Keratinocyte (primary cell): ENCODE data around the gene RAB3IL1. TPM values are rescaled to one million over a fixed set of nuclear protein-coding genes. Genes with fewer than 3 reads are reported as not detected.

ENCODE experiments used
- DNase-seq: peaks from one replicate; pipeline ENCODE4 v3.0.0-alpha.2; 2011; ENCODE audit warnings: low read depth, missing footprints, low spot score
- FAIRE-seq: peaks from 2 replicates; lab custom pipeline; 2011; peaks lifted over from hg19 to GRCh38; lab: Jason Lieb, UNC
- H2AFZ ChIP-seq: 2 replicates; pipeline ENCODE4 v1.6.0; 2012; ENCODE audit warnings: low read length, control low read depth, inconsistent platforms; ENCODE audit not compliant: control insufficient read depth
- H3K27ac ChIP-seq: 2 replicates; pipeline ENCODE4 v1.5.1; 2011; ENCODE audit warnings: low read length; ENCODE audit not compliant: control insufficient read depth, insufficient read depth
- H3K27me3 ChIP-seq: 3 replicates; pipeline ENCODE4 v1.6.0; 2011; ENCODE audit warnings: low read length; ENCODE audit not compliant: control insufficient read depth, insufficient read depth; ENCODE audit errors: extremely low read depth
- H3K36me3 ChIP-seq, 2 experiments: 2 replicates in 1 of 2; 3 replicates in 1 of 2; pipeline ENCODE4 v1.5.1; 2011; ENCODE audit warnings: low read length in 2 of 2, mild to moderate bottlenecking in 1 of 2; ENCODE audit not compliant: control insufficient read depth in 2 of 2, insufficient read depth in 2 of 2; ENCODE audit errors: extremely low read depth in 1 of 2
- H3K4me1 ChIP-seq: 3 replicates; pipeline ENCODE4 v1.5.1; 2011; ENCODE audit warnings: low read length; ENCODE audit not compliant: control insufficient read depth, insufficient read depth; ENCODE audit errors: extremely low read depth
- H3K4me2 ChIP-seq: 3 replicates; pipeline ENCODE4 v1.6.0; 2011; ENCODE audit warnings: low read depth, low read length; ENCODE audit not compliant: control insufficient read depth, insufficient read depth; ENCODE audit errors: extremely low read depth
- H3K4me3 ChIP-seq, 3 experiments: fragments of 200-600 bp in 1 of 3; sonication (generic) in 1 of 3; 2 replicates in 2 of 3; 3 replicates in 1 of 3; pipeline ENCODE4 v1.5.1; 2011 to 2016; ENCODE audit warnings: low read length in 3 of 3, mild to moderate bottlenecking in 3 of 3, control low read depth in 2 of 3, inconsistent platforms in 1 of 3, low read depth in 1 of 3, mixed read lengths in 1 of 3, mixed run types in 1 of 3, moderate library complexity in 1 of 3; ENCODE audit not compliant: control insufficient read depth in 2 of 3, insufficient read depth in 2 of 3; ENCODE audit errors: extremely low read depth in 1 of 3
- H3K79me2 ChIP-seq: 2 replicates; pipeline ENCODE4 v1.6.0; 2012; ENCODE audit warnings: low read length; ENCODE audit not compliant: control insufficient read depth, insufficient read depth
- H3K9ac ChIP-seq: 3 replicates; pipeline ENCODE4 v1.6.0; 2011; ENCODE audit warnings: low read length; ENCODE audit not compliant: control insufficient read depth, insufficient read depth; ENCODE audit errors: extremely low read depth
- H3K9me1 ChIP-seq: 3 replicates; pipeline ENCODE4 v1.6.0; 2011; ENCODE audit warnings: low read length; ENCODE audit not compliant: control insufficient read depth, insufficient read depth; ENCODE audit errors: extremely low read depth
- H3K9me3 ChIP-seq: 2 replicates; pipeline ENCODE4 v1.5.1; 2012; ENCODE audit warnings: low read depth, low read length; ENCODE audit not compliant: control insufficient read depth
- H4K20me1 ChIP-seq: 3 replicates; pipeline ENCODE4 v1.6.0; 2011; ENCODE audit warnings: low read length; ENCODE audit not compliant: control insufficient read depth, insufficient read depth; ENCODE audit errors: extremely low read depth
- EZH2 ChIP-seq: IDR thresholded peaks from one replicate; pipeline ENCODE4 v1.6.1; 2012; ENCODE audit warnings: inconsistent platforms, mild to moderate bottlenecking, low read length, moderate library complexity
- dilution Hi-C: fragments of 300-500 bp; cut with MboI; formaldehyde crosslinking; loops from one replicate; pipeline ENCODE4 v1.7.0; 2020; ENCODE audit warnings: low sequenced_read_pairs; ENCODE audit not compliant: extremely low pct_ligation_motif_present
- polyA plus RNA-seq, 5 experiments: library from polyadenylated mRNA; depleted of rRNA in 3 of 5; stranded (reverse) in 3 of 5; stranded (forward) in 1 of 5; unstranded in 1 of 5; fragments of >200 nt; gene quantifications; 1 replicate in 1 of 5; 2 replicates in 3 of 5; 3 replicates in 1 of 5; pipeline versions ENCODE4 v1.2.1 to v1.2.3, GENCODE V29; 2011 to 2012; ENCODE audit warnings: missing spikeins in 2 of 5, low read depth in 1 of 5, low replicate concordance in 1 of 5
- TF ChIP-seq, protein P1 (sequence below), 3 experiments: IDR thresholded peaks in 1 of 3; conservative IDR thresholded peaks in 1 of 3; optimal IDR thresholded peaks in 1 of 3; 2 replicates in 2 of 3; 3 replicates in 1 of 3; pipeline versions ENCODE3 to v1.5.1; 2011; ENCODE audit warnings: low read length in 3 of 3, mild to moderate bottlenecking in 3 of 3, moderate library complexity in 2 of 3, control low read depth in 1 of 3, inconsistent platforms in 1 of 3; ENCODE audit not compliant: insufficient read depth in 2 of 3; ENCODE audit errors: extremely low read depth in 1 of 3

Gene RAB3IL1
- polyA plus RNA-seq, 1 donor (not counting 4 experiments of a cell fraction or from before 2014, with no cell fraction given), result 0.31 TPM

DNA sequence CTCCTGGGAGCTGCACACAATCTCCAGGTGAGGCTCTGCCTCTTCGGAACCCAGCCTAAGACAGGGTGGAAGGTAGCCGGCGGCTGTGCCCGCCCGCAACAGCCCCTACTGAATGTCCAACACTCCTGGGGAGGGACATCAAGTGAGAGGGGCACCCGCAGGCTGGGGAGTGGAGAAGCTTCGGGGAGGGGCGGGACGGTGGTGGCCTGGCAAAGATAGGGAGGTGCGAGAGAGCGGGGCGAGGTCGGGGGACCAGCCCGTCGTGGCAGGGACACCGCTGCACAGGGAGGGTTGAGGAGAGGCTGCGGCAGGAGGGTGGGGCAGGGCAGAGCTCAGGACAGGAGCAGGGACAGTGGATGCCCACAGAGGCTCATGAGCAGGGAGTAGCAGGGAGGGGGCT lies 17.1 kb downstream of the RAB3IL1 start:
- Histone ChIP-seq H3K4me3 (no peak overlapping the region), H3K9me3 (no peaks in the 10 kb centered on the region), H3K79me2 (no peaks in the 10 kb centered on the region), H3K36me3 (no peaks in the 10 kb centered on the region), H2AFZ (no peak overlapping the region), H3K4me1 (no peaks in the 10 kb centered on the region), H3K9me1 (no peaks in the 10 kb centered on the region), H4K20me1 (no peaks in the 10 kb centered on the region), H3K9ac (no peak overlapping the region), H3K4me2 (no peak overlapping the region), H3K27me3 (peaks cover 6% of the 10 kb centered on the region), H3K27ac (no peak overlapping the region)
- TF ChIP-seq EZH2, result no peak
- TF ChIP-seq, protein P1, sequence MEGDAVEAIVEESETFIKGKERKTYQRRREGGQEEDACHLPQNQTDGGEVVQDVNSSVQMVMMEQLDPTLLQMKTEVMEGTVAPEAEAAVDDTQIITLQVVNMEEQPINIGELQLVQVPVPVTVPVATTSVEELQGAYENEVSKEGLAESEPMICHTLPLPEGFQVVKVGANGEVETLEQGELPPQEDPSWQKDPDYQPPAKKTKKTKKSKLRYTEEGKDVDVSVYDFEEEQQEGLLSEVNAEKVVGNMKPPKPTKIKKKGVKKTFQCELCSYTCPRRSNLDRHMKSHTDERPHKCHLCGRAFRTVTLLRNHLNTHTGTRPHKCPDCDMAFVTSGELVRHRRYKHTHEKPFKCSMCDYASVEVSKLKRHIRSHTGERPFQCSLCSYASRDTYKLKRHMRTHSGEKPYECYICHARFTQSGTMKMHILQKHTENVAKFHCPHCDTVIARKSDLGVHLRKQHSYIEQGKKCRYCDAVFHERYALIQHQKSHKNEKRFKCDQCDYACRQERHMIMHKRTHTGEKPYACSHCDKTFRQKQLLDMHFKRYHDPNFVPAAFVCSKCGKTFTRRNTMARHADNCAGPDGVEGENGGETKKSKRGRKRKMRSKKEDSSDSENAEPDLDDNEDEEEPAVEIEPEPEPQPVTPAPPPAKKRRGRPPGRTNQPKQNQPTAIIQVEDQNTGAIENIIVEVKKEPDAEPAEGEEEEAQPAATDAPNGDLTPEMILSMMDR (optimal IDR thresholded peaks at IDR 0.05 in 1 of 3, IDR thresholded peaks at IDR 0.05 in 1 of 3, conservative IDR thresholded peaks at IDR 0.05 in 1 of 3; ENCODE audit: extremely low read depth in 1 of 3, insufficient read depth in 2 of 3, low read length in 3 of 3), result no peak
- FAIRE-seq (no peak), DNase-seq (no peak)
- dilution Hi-C loops, result loop anchor here (25.0 kb wide), 1 partner anchor 187 kb away; no protein-coding TSS in a partner anchor

DNA sequence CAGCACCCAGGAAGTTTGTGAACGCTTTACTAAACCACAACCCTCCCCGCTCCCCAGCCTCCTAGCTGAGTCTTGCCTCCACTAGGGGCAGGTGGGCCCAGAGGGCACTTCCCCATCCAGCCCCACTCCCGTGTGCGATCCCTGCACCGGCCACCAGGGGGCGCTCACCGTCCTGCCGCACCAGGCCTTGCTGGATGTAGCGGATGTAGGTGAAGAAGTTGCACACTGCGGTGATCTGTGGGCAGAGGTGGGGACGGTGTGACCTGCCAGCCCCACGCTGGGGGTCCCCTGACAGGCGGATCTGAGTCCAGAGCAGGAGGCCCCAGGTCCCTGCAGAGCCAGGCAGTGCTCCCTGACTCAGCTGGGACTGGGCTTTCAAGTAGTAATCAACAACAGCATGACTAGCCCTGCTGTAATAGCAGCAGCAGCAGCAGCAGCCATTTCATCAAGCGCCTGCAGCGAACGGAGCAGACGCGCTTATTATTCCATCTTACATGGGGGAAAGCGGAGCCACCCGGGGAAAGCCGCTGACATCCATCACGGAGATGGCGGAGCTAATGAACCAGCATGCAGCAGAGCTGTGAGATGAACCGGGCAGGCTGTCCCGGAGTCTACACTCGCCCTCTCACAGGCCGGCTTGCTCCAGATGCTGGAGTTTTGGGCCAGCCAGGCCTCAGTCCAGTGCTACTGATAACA lies 18.1 kb downstream of the RAB3IL1 start:
- TF ChIP-seq EZH2, result no peak
- TF ChIP-seq, protein P1 (optimal IDR thresholded peaks at IDR 0.05 in 1 of 3, IDR thresholded peaks at IDR 0.05 in 1 of 3, conservative IDR thresholded peaks at IDR 0.05 in 1 of 3; ENCODE audit: extremely low read depth in 1 of 3, insufficient read depth in 2 of 3, low read length in 3 of 3), result peak; percentile 98 to 99 (median 99)
- Histone ChIP-seq H3K9me1 (no peaks in the 10 kb centered on the region), H3K79me2 (no peaks in the 10 kb centered on the region), H3K4me2 (no peak overlapping the region), H3K9ac (no peak overlapping the region), H3K4me3 (no peak overlapping the region), H3K36me3 (no peaks in the 10 kb centered on the region), H2AFZ (no peak overlapping the region), H3K9me3 (no peaks in the 10 kb centered on the region), H3K27ac (no peak overlapping the region), H3K27me3 (peaks cover 6% of the 10 kb centered on the region), H3K4me1 (no peaks in the 10 kb centered on the region), H4K20me1 (no peaks in the 10 kb centered on the region)
- dilution Hi-C loops, result no loop called here
- FAIRE-seq (peak; percentile 67), DNase-seq (no peak)
